ENCODE data around the gene NAPA.
"Not testable (repeated sequence)": the region's sequence is repeated elsewhere in the genome, so short reads cannot be mapped to it uniquely, and the experiment has no call there.

The NAPA gene

DNA sequence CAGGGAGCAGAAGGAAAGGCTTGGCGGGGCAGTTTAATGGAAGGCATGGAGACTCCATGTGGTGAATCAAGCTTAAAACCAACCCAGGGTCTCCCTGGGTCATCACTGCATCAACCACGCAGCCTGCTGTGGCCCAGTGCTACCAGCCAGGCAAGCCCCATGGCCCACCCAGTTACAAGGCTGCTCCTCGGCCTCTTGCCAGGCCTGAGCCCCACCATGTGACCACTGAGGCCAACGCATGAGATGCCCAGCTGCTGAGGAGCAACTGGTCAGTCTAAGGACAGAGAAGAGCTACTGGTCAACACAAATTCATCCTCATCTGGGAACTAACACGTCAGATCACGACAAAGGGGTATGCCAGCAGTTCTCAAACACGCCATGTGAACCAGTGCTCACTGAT is 15.5 kb downstream of the NAPA start:
- DNase-seq: no peak

DNA sequence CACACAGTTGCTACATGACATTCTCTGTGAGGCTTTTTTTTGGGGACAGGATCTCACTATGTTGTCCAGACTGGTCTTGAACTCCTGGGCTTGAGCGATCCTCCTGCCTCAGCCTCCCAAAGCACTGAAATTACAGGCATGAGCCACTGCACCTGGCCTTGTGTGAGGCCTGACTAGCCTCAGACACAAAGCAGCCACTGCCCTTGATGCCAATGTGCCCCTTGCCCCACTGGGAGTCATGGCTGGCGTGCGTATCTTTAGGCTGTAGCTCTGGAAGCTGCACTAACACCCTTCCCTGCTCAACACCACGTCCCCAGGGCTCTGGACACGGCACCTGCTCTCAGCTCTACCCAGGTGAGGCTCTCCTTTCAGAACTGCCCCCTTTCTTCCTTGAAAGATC is 16.3 kb downstream of the NAPA start:
- DNase-seq: no peak

- no peak for DNase-seq
Measured at GRCh38 chr19:47497821-47498520, 16.9 kb downstream of the NAPA start.

DNA sequence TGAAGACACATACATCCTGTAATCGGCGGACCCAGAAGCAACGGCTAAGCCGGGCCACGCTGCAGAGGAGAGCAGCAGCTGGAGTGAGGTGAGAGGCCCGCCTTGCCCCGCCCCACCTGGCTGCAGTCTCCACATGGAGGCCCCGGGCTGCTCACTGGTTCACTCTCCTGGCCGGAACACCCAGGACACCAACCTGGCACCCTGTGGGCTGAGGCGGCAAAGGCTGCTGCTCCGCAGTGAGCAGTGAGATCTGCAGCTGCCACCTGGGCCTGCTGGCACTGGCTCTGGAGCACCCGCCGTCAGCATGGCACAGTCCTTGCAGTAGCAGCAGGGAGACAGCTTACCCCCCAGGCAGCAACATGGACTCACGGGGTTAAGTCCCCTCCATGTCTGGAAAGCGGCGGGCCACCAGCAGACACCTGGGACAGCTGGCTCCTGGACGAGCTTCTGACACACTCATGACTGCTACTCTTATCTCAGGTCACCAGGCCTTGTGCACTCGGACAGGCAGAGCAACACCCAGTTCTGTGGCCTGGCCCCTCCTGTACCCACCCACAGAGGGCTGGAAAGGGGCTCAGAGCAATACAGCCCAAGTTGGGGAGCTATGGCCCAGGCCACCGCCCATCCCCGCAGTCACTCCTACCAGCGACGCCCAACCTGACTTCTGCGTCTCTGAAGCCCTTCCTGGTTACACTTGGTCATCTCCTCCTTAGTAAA is 17.7 kb downstream of the NAPA start:
- DNase-seq: no peak

DNA sequence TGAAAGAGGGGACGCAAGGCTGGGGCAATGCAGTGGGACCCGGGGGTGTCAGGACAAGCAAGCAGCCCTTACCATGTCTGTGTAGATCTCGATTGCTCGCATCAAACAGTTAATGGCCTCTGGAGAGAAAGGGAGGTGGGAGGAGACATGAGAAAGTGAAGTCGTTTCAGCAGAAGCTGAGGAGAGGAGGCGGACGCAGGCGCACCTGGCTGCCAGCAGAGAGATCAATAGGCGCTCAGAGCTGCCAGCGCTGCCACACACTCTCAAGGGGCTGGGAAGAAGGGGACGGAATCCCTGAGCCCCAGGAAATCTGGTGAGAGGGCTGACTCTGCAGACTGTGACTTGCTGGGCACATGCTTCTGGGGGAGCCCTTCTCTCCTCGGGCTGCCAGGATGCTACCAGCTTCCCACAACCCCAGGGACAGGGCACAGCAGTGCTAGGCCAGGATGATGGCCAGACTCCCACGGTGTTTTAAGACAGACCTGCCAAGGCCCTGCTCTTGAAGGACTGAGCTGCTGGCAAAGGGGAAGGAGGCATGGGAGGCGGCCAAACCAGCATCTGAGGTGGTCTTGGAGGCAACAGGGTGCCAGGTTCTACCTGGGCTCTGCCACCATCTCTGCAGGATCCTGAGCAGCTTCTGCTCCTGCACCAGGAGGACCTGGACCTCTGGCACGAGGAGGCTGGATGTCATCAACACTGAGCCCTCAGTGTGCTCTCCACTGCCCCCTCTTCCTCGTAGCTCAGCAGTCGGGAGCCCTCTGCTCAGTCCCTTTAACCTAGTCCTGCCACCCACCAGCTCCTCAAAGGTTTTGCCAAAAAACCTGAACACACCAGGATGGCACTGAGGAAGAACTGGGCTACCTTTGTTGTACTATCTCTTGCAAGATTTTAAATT is 19.1 kb downstream of the NAPA start:
- no peak for DNase-seq

- no peak for DNase-seq
Measured at GRCh38 chr19:47494729-47495128, 20.1 kb downstream of the NAPA start.

DNA sequence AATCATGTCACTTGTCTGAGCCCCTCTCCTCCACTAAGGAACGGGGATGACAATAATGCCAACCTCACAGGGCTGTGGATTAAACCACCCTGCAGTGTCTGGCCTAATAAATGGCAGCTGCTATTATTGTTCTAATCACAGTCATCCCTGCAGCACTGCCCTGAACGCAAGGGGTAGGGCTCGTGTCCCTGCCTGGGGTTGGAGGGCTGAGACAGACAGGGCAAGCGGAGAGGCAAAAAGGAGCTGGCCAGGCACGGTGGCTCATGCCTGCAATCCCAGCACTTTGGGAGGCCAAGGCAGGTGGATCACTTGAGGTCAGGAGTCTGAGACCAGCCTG is 20.7 kb downstream of the NAPA start:
- DNase-seq: no peak

- DNase-seq: no peak
Measured at GRCh38 chr19:47493378-47494210, 21.3 kb downstream of the NAPA start.

DNA sequence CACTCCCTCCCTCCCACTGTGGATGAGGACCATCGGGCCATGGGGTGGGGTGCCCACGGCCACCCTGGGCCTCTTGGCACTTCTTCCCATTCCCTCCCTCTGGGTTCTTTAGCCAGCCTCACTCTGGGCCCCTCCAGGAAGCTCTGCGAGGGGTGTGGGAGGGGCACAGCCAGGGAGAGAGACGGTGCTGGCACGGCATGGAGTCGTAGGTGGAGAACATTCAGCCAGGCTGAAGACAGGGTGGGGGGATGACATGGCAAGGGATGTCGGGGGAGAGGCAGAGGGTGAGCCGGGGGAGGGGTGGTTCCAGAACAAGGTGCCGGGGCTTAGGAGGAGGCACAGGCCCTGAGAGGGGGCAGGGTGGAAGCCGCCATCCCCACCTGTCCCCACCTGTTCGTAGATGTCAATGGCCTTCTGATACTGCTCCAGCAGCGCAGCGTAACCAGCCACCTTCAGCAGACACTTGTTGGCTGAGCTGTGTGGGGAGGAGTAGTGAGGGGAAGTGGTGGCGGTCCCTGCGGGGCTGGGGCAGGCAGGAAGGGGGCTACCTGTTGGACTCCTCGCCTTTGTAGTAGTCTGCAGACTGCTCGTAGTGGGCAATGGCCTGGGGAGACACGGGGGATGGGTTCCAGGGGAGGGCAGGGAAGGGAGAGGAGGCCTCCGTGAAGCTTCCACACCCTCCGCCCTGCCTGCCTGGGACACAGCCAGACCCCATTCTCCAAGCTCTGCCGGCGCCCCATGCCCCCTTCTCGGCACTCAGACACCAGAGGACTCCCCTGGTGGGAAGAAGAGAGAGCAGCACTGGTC is 22.1 kb downstream of the NAPA start:
- no peak for DNase-seq

DNA sequence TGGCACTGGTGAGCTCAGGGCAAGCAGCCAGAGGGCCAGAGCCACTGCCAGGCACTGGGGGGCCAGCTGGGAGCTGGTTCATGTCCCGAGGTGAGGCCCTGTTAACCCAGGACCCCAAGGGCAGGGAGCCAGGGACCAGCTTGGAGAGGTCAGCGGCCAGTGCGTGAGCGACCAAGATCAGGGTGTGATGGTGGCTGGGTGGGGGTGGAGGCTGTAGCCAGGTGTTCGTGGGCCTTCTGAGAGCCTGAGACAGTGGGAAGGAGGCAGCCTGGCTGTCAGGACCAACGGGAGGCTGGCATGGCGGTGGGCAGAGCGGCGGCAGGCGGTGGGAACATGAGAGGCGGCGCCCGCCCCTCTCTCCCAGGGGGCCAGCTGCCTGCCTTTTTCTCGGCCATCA is 22.7 kb downstream of the NAPA start:
- no peak for DNase-seq

GRCh38 chr19:47491358-47492136 is 23.3 kb downstream of the NAPA start:
- DNase-seq: no peak

GRCh38 chr19:47490847-47491246 is 24.0 kb downstream of the NAPA start:
- no peak for DNase-seq

DNA sequence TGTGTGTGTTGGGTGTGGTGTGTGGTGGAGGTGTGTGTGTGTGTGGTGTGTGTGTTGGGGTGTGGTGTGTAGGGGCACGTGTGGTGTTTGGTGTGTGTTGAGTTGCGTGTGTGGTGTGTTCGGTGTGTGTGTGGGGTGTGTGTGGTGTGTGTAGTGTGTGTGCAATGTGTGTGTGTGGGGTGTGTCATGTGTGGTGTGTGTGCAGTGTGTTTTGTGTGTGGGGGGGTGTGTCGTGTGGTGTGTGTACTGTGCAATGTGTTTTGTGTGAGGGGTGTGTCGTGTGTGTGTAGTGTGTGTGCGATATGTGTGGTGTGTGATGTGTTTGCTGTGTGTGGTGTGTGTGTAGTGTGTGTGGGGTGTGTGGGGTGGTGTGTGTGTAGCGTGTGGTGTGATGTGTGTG is 24.8 kb downstream of the NAPA start:
- DNase-seq: no peak

GRCh38 chr19:47489072-47489914 is 25.6 kb downstream of the NAPA start:
- DNase-seq: no peak

GRCh38 chr19:47487551-47488515 is 27.0 kb downstream of the NAPA start:
- DNase-seq: no peak

DNA sequence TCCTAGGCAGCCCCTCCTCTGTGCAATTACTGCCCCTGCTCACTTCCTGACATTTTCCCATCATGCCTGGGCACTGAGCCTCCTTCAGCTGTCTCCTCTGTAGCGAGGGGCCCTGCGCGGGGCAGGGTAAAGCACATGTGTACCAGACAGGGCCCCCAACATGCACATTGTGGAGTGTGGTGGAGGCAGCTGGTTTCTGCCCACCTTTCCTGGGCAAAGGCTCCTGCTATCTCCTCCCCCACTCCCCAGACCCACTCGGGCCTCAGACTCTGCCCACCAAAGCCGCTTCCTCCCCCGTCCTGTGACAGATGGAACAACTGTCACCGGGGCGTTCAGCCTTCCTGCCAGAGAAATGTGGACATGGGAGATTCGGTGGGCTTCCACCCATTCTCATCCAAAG is 28.0 kb downstream of the NAPA start:
- no peak for DNase-seq

DNA sequence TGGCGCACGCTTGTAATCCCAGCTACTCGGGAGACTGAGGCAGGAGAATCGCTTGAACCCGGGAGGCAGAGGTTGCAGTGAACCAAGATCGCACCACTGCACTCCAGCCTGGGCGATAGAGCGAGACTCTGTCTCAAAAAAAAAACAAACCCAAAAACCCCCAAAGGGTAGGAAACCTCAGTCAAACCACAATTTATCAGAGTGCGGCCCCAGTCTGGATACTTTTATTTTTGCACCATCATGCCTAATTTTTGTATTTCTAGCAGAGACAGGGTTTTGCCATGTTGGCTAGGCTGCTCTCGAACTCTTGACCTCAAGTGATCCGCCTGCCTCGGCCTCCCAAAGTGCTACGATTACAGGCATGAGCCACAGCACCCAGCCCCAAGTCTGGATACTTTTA is 28.6 kb downstream of the NAPA start:
- not testable (repeated sequence) for DNase-seq

DNA sequence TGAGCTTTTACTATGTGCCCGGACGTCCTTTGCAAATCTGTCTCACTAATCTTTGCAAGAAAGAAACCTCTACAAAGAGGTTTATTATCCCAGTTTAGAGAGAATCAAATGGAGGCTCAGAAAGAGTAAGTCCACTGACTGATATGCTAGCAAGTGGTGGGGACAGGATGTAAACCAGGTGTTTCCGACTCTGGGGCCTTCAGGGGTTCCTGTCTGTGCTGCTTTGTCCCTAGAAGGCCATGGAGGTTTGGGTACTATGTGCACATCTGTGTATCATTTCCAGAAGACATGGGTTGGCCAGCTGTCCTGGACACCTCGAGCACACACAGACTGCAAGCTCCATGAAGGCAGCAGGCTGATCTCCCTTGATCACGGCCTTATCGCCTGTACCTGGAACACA is 29.7 kb downstream of the NAPA start:
- no peak for DNase-seq
